DOHH2 (cell line): Measurements from ENCODE around the gene COX11.

ENCODE experiments used
- H3F3A ChIP-seq: fragments of 200-600 bp; sonication (generic), shearing (Covaris generic); 2 replicates; pipeline ENCODE4 v1.6.0; 2016; ENCODE audit warnings: antibody characterized with exemption, mild to moderate bottlenecking; ENCODE audit not compliant: control insufficient read depth, insufficient read depth
- H3K27ac ChIP-seq: fragments of 200-600 bp; sonication (generic); 2 replicates; pipeline ENCODE4 v1.5.1; 2014; ENCODE audit warnings: low read depth, mild to moderate bottlenecking, low read length, moderate library complexity
- H3K27me3 ChIP-seq: fragments of 200-600 bp; sonication (generic); 2 replicates; pipeline ENCODE4 v1.6.1; 2014; ENCODE audit warnings: mild to moderate bottlenecking, low read length, mixed read lengths; ENCODE audit not compliant: control insufficient read depth
- H3K36me3 ChIP-seq: fragments of 200-600 bp; sonication (generic); 2 replicates; pipeline ENCODE4 v1.6.1; 2014; ENCODE audit warnings: mild to moderate bottlenecking, low read length, moderate library complexity, mixed read lengths; ENCODE audit not compliant: control insufficient read depth
- H3K4me1 ChIP-seq: fragments of 200-600 bp; sonication (generic); 2 replicates; pipeline ENCODE4 v1.6.1; 2014; ENCODE audit warnings: mild to moderate bottlenecking, low read length, mixed read lengths; ENCODE audit not compliant: control insufficient read depth
- H3K4me2 ChIP-seq: fragments of 200-600 bp; sonication (generic); 2 replicates; pipeline ENCODE4 v1.6.0; 2014; ENCODE audit warnings: mild to moderate bottlenecking, low read length, moderate library complexity
- H3K4me3 ChIP-seq: fragments of 200-600 bp; sonication (generic); 2 replicates; pipeline ENCODE4 v1.5.1; 2014; ENCODE audit warnings: mild to moderate bottlenecking, low read length, mixed read lengths
- H3K79me2 ChIP-seq: fragments of 200-600 bp; sonication (generic); 2 replicates; pipeline ENCODE4 v1.6.1; 2014; ENCODE audit warnings: mild to moderate bottlenecking, low read length, mixed read lengths; ENCODE audit not compliant: control insufficient read depth
- H3K9me2 ChIP-seq: fragments of 200-600 bp; sonication (generic); replicated peaks from 2 replicates; pipeline ENCODE4 v1.6.1; 2014; ENCODE audit warnings: mild to moderate bottlenecking, low read length, mixed read lengths; ENCODE audit not compliant: control insufficient read depth
- H3K9me3 ChIP-seq: fragments of 200-600 bp; sonication (generic); 2 replicates; pipeline ENCODE4 v1.6.1; 2014; ENCODE audit warnings: antibody characterized with exemption, low read length, mixed read lengths; ENCODE audit not compliant: control insufficient read depth, insufficient read depth
- H4K20me1 ChIP-seq: fragments of 200-600 bp; sonication (generic); 2 replicates; pipeline ENCODE4 v1.6.0; 2014; ENCODE audit warnings: low read depth, mild to moderate bottlenecking, antibody characterized with exemption, low read length, moderate library complexity; ENCODE audit not compliant: control insufficient read depth, insufficient read depth
- CTCF ChIP-seq: fragments of 200-600 bp; sonication (generic); IDR thresholded peaks from one replicate; pipeline ENCODE4 v1.5.1; 2014; ENCODE audit warnings: antibody characterized with exemption, mild to moderate bottlenecking, low read depth, low read length; ENCODE audit not compliant: poor library complexity, severe bottlenecking
- EZH2phosphoT487 ChIP-seq: fragments of 200-600 bp; sonication (generic); IDR thresholded peaks from 2 replicates; pipeline ENCODE4 v1.6.1; 2017; ENCODE audit warnings: borderline replicate concordance, mild to moderate bottlenecking, antibody characterized with exemption, low read length, moderate library complexity, mixed read lengths

Gene COX11

GRCh38 chr17:54933921-54934320, 34.5 kb downstream of the COX11 start:
- Histone ChIP-seq H3K9me3 (no peaks in the 10 kb centered on the region), H4K20me1 (no peaks in the 10 kb centered on the region), H3K79me2 (no peaks in the 10 kb centered on the region), H3K4me3 (no peak overlapping the region), H3K36me3 (no peaks in the 10 kb centered on the region), H3K4me1 (no peaks in the 10 kb centered on the region), H3K9me2 (no peaks in the 10 kb centered on the region), H3K4me2 (no peak overlapping the region), H3K27me3 (no peaks in the 10 kb centered on the region), H3F3A (no peaks in the 10 kb centered on the region), H3K27ac (no peak overlapping the region)
- no peak for TF ChIP-seq CTCF
- no peak for TF ChIP-seq EZH2phosphoT487

- H3K4me3 ChIP-seq = no peak overlapping the region
- no peak overlapping the region for H3K27ac ChIP-seq
- H3K79me2 ChIP-seq = no peaks in the 10 kb centered on the region
- no peaks in the 10 kb centered on the region for H3K4me1 ChIP-seq
- H3K9me3 ChIP-seq = no peaks in the 10 kb centered on the region
- no peaks in the 10 kb centered on the region for H3K9me2 ChIP-seq
- no peaks in the 10 kb centered on the region for H4K20me1 ChIP-seq
- no peak overlapping the region for H3K4me2 ChIP-seq
- H3K36me3 ChIP-seq = no peaks in the 10 kb centered on the region
- no peak for TF ChIP-seq EZH2phosphoT487
- TF ChIP-seq CTCF = no peak
- peaks cover 4% of the 10 kb centered on the region for H3K27me3 ChIP-seq
- no peaks in the 10 kb centered on the region for H3F3A ChIP-seq
Observed at GRCh38 chr17:54932711-54933110, 35.7 kb downstream of the COX11 start.

- H3K4me3 ChIP-seq = no peak overlapping the region
Observed at GRCh38 chr17:54927525-54927924, 40.9 kb downstream of the COX11 start.

More at GRCh38 chr17:54927525-54927924, 40.9 kb downstream of the COX11 start:
- Histone ChIP-seq H3K9me3 (no peaks in the 10 kb centered on the region), H3F3A (no peaks in the 10 kb centered on the region), H3K27ac (no peak overlapping the region), H3K36me3 (no peaks in the 10 kb centered on the region), H3K27me3 (peaks cover 7% of the 10 kb centered on the region), H4K20me1 (no peaks in the 10 kb centered on the region), H3K9me2 (no peaks in the 10 kb centered on the region), H3K4me2 (no peak overlapping the region), H3K79me2 (no peaks in the 10 kb centered on the region), H3K4me1 (no peaks in the 10 kb centered on the region)
- no peak for TF ChIP-seq EZH2phosphoT487
- no peak for TF ChIP-seq CTCF
